ENCODE data around the gene NPM1. TPM values are rescaled to one million over a fixed set of nuclear protein-coding genes. Genes with fewer than 3 reads are reported as not detected.

The NPM1 gene
- total and polyA plus RNA-seq, 10 donors, result 441 to 2,472 (median 624) TPM

Small RNA genes lying within 50 kb of the gene (microRNA-seq; reads per million reads assigned to microRNA genes)
- 0 to 2.5 (median 1.8) reads per million in 3 donors for gene MIR3912

Small RNA genes lying within 50 kb of the gene (small RNA-seq; reads per million reads assigned to genes)
- gene AC091980.1, result 0 reads per million in 4 donors
- 0.60 to 2.4 (median 1.6) reads per million in 4 donors for gene MIR3912
- 0 reads per million in 4 donors for gene RN7SL339P
- gene SNORA70J, result 0 reads per million in 4 donors

Other genes starting within 250 kb of the NPM1 start
- not detected for gene TLX3, start 78.6 kb upstream of the NPM1 start, total RNA-seq
- gene TLX3, start 78.6 kb upstream of the NPM1 start, polyA plus RNA-seq, result not detected
- under 1 TPM in 6 of 7 donors, not detected in 1; 0.22 to 0.74 (median 0.33) TPM for gene FGF18, start 31.8 kb downstream of the NPM1 start, total RNA-seq
- under 1 TPM; 0.32 to 0.74 (median 0.33) TPM for gene FGF18, start 31.8 kb downstream of the NPM1 start, polyA plus RNA-seq

Data from spleen (tissue), 11 donors.